HCT116 (cell line): Measurements from ENCODE around the gene MLLT3. TPM values are rescaled to one million over a fixed set of nuclear protein-coding genes. Genes with fewer than 3 reads are reported as not detected.

Experiments used
- ATAC-seq: fragments of 200-7000 bp; cut with Tn5 transposase; 2 replicates; pipeline ENCODE4 v1.9.1; 2020; ENCODE audit warnings: mild to moderate bottlenecking, moderate library complexity
- BruUV-seq: library from RNA; stranded (reverse); fragments of 400-500 nt; replicated peaks from 2 replicates; lab custom pipeline; 2021; lab: Mats Ljungman, UMichigan
- CTCF ChIA-PET: fragments of 300-600 bp; sonication (Branson Sonifier 250); formaldehyde crosslinking; loops from one replicate; lab custom pipeline; 2021; ENCODE audit warnings: antibody characterized with exemption; lab: Charles Lee
- POLR2A ChIA-PET: fragments of 300-600, 350-600 bp; sonication (Branson Sonifier 250); formaldehyde crosslinking; loops from one replicate; lab custom pipeline; 2021; ENCODE audit warnings: antibody characterized with exemption; lab: Charles Lee
- RAD21 ChIA-PET, 2 experiments: fragments of 300-600 bp; sonication (Branson Sonifier 250); formaldehyde crosslinking; loops; one replicate each; lab custom pipeline; 2023; ENCODE audit warnings: low total read pairs in 2 of 2; ENCODE audit not compliant: uncharacterized antibody in 2 of 2, unreplicated experiment in 2 of 2, low non-redundant PET in 1 of 2; lab: Charles Lee
- DNase-seq: peaks from one replicate; pipeline ENCODE4 v3.0.0-alpha.2; 2010; ENCODE audit warnings: low read depth, low spot score
- H2AFZ ChIP-seq: fragments of 200-600 bp; shearing (Covaris generic), sonication (generic); 2 replicates; pipeline ENCODE4 v1.6.1; 2017; ENCODE audit warnings: low read depth, mixed run types, mixed read lengths, antibody characterized with exemption, low read length; ENCODE audit not compliant: poor library complexity, severe bottlenecking
- H3K27ac ChIP-seq: 2 replicates; pipeline ENCODE4 v1.5.1; 2012; ENCODE audit warnings: low read depth, low read length
- H3K27me3 ChIP-seq: fragments of 200-600 bp; sonication (generic); 2 replicates; pipeline ENCODE4 v1.6.1; 2016; ENCODE audit warnings: mixed run types, low read length, mixed read lengths; ENCODE audit not compliant: insufficient read depth
- H3K36me3 ChIP-seq, 2 experiments: fragments of 200-500 bp in 1 of 2; fragments of 200-600 bp in 1 of 2; sonication (Bioruptor generic) in 1 of 2; sonication (generic) in 1 of 2; 2 replicates each; pipeline versions ENCODE4 v1.5.1 to v1.6.1; 2014 to 2016; ENCODE audit warnings: low read length in 2 of 2, inconsistent platforms in 1 of 2, mixed read lengths in 1 of 2, mixed run types in 1 of 2; ENCODE audit not compliant: insufficient read depth in 2 of 2, control insufficient read depth in 1 of 2
- H3K4me1 ChIP-seq, 2 experiments: fragments of 200-600 bp in 1 of 2; sonication (generic) in 1 of 2; 2 replicates each; pipeline versions ENCODE4 v1.5.1 to v1.6.1; 2012 to 2017; ENCODE audit warnings: low read length in 2 of 2, inconsistent platforms in 1 of 2, mild to moderate bottlenecking in 1 of 2, mixed read lengths in 1 of 2, mixed run types in 1 of 2, moderate library complexity in 1 of 2; ENCODE audit not compliant: insufficient read depth in 2 of 2, control insufficient read depth in 1 of 2
- H3K4me2 ChIP-seq: fragments of 200-600 bp; sonication (generic); 2 replicates; pipeline ENCODE4 v1.6.1; 2017; ENCODE audit warnings: mixed run types, low read length, mixed read lengths
- H3K4me3 ChIP-seq, 2 experiments: fragments of 200-600 bp in 1 of 2; sonication (generic) in 1 of 2; replicated peaks in 1 of 2; 2 replicates each; pipeline ENCODE4 v1.5.1; 2011 to 2016; ENCODE audit warnings: low read length in 2 of 2, control low read depth in 1 of 2, low read depth in 1 of 2, mild to moderate bottlenecking in 1 of 2, mixed read lengths in 1 of 2, mixed run types in 1 of 2
- H3K79me2 ChIP-seq: fragments of 200-600 bp; sonication (generic); 2 replicates; pipeline ENCODE4 v1.6.1; 2017; ENCODE audit warnings: mild to moderate bottlenecking, mixed run types, low read length, moderate library complexity, mixed read lengths; ENCODE audit not compliant: insufficient read depth
- H3K9ac ChIP-seq: fragments of 200-600 bp; sonication (generic); 2 replicates; pipeline ENCODE4 v1.6.1; 2016; ENCODE audit warnings: low read length, mixed read lengths
- H3K9me2 ChIP-seq: fragments of 200-600 bp; sonication (generic), shearing (Covaris generic); 2 replicates; pipeline ENCODE4 v1.6.1; 2017; ENCODE audit warnings: mixed run types, mild to moderate bottlenecking, moderate library complexity; ENCODE audit not compliant: insufficient read depth
- H3K9me3 ChIP-seq, 2 experiments: fragments of 200-500 bp in 1 of 2; fragments of 200-600 bp in 1 of 2; sonication (Bioruptor generic) in 1 of 2; sonication (generic) in 1 of 2; 2 replicates each; pipeline ENCODE4 v1.6.1; 2014 to 2017; ENCODE audit warnings: low read length in 2 of 2, mixed read lengths in 2 of 2, inconsistent platforms in 1 of 2, low read depth in 1 of 2, mild to moderate bottlenecking in 1 of 2, mixed run types in 1 of 2, moderate library complexity in 1 of 2; ENCODE audit not compliant: control insufficient read depth in 1 of 2, insufficient read depth in 1 of 2
- H4K20me1 ChIP-seq: fragments of 200-600 bp; sonication (generic), shearing (Covaris generic); 2 replicates; pipeline ENCODE4 v1.6.1; 2017; ENCODE audit warnings: mixed run types, mild to moderate bottlenecking, moderate library complexity; ENCODE audit not compliant: insufficient read depth
- CBX3 ChIP-seq: IDR thresholded peaks from 2 replicates; pipeline ENCODE4 v1.6.1; 2012; ENCODE audit warnings: low read depth
- CEBPB ChIP-seq: IDR thresholded peaks from 2 replicates; pipeline ENCODE4 v1.6.1; 2012; ENCODE audit warnings: low read depth
- EGR1 ChIP-seq: IDR thresholded peaks from 2 replicates; pipeline ENCODE4 v1.6.1; 2012; ENCODE audit warnings: low read depth
- ELF1 ChIP-seq: IDR thresholded peaks from 2 replicates; pipeline ENCODE4 v1.6.1; 2012; ENCODE audit warnings: low read depth, borderline replicate concordance
- EZH2phosphoT487 ChIP-seq: fragments of 200-600 bp; IDR thresholded peaks from 2 replicates; pipeline ENCODE4 v1.6.1; 2018; ENCODE audit warnings: antibody characterized with exemption, borderline replicate concordance
- FOSL1 ChIP-seq: IDR thresholded peaks from 2 replicates; pipeline ENCODE4 v1.6.1; 2012; ENCODE audit warnings: low read depth
- JUND ChIP-seq: IDR thresholded peaks from 2 replicates; pipeline ENCODE4 v1.6.1; 2012
- POLR2AphosphoS5 ChIP-seq: IDR thresholded peaks from 2 replicates; pipeline ENCODE4 v1.6.1; 2011; ENCODE audit warnings: mild to moderate bottlenecking, low read depth, low read length, moderate library complexity
- SIN3A ChIP-seq: IDR thresholded peaks from 2 replicates; pipeline ENCODE4 v1.6.1; 2012; ENCODE audit warnings: low read depth
- SP1 ChIP-seq: IDR thresholded peaks from 2 replicates; pipeline ENCODE4 v1.6.1; 2012; ENCODE audit warnings: low read depth
- SRF ChIP-seq: IDR thresholded peaks from 2 replicates; pipeline ENCODE4 v1.6.1; 2012; ENCODE audit warnings: low read depth
- TCF7L2 ChIP-seq: IDR thresholded peaks from 2 replicates; pipeline ENCODE4 v1.7.0; 2011; ENCODE audit warnings: borderline replicate concordance, inconsistent platforms; ENCODE audit not compliant: insufficient read depth, insufficient read length; ENCODE audit errors: extremely low read depth
- YY1 ChIP-seq: IDR thresholded peaks from 2 replicates; pipeline ENCODE4 v1.6.1; 2011; ENCODE audit warnings: low read length, low read depth, moderate library complexity, mild to moderate bottlenecking; ENCODE audit not compliant: insufficient replicate concordance; ENCODE audit errors: extremely low read depth
- ZNF274 ChIP-seq: fragments of 200-500 bp; sonication (Bioruptor generic); IDR thresholded peaks from 2 replicates; pipeline ENCODE4 v1.6.1; 2014; ENCODE audit warnings: mild to moderate bottlenecking, low read depth, low read length, inconsistent platforms
- intact Hi-C: fragments of 100-400 bp; cut with micrococcal nuclease; formaldehyde crosslinking; loops from 2 replicates; pipeline ENCODE4 v1.10.0; 2022
- total RNA-seq: library from RNA; stranded (reverse); gene quantifications from one replicate; pipeline ENCODE4 v1.2.1, GENCODE V29; 2021; ENCODE audit not compliant: unreplicated experiment
- TF ChIP-seq, protein P1 (sequence below): IDR thresholded peaks from 2 replicates; pipeline ENCODE4 v1.6.1; 2012; ENCODE audit warnings: low read depth
- TF ChIP-seq, protein P2 (sequence below), 3 experiments: fragments of 200-600 bp in 1 of 3; sonication (generic) in 1 of 3; IDR thresholded peaks in 2 of 3; conservative IDR thresholded peaks in 1 of 3; 2 replicates each; pipeline ENCODE4 v1.5.1; 2012 to 2017; ENCODE audit warnings: low read depth in 2 of 3, low read length in 2 of 3, antibody characterized with exemption in 1 of 3, borderline replicate concordance in 1 of 3, control low read depth in 1 of 3, mild to moderate bottlenecking in 1 of 3, mixed read lengths in 1 of 3, mixed run types in 1 of 3, moderate library complexity in 1 of 3; ENCODE audit not compliant: insufficient read depth in 1 of 3
- TF ChIP-seq, protein P3 (sequence below): IDR thresholded peaks from 2 replicates; pipeline ENCODE4 v1.6.1; 2012

MLLT3 gene
- total RNA-seq, 1 experiment from 2014 or later = 4.3 TPM

DNA sequence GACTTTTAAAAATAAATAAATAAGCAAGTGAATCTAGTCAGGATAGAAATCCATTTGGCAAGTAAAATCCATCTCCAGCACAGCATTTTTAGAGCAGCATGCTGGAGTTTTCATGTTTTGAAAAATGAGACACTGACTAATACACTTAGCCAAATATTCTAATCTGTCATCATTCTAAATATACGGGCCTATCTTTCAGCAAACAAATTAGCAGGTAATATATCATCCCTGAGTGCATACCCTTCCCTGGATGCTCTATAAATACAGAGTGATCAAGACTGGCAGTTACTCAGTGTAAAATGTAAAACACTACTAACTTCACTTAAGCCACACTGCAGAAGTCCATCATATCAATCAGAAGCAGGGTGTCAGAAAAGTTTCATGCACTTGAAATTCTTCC, 58.4 kb downstream of the MLLT3 start:
- CTCF ChIA-PET = no interaction called here
- Histone ChIP-seq H3K9ac (no peak overlapping the region), H3K9me3 (no peaks in the 10 kb centered on the region), H3K36me3 (no peaks in the 10 kb centered on the region), H3K27me3 (peaks cover 19% of the 10 kb centered on the region)
- ATAC-seq (no peak), DNase-seq (no peak)
- intact Hi-C loops = loop anchor here (5.0 kb wide), 1 partner anchor 48 kb away; no protein-coding TSS in a partner anchor
- TF ChIP-seq SIN3A (no peak), FOSL1 (no peak), JUND (no peak), SRF (no peak), SP1 (no peak), ELF1 (no peak), POLR2AphosphoS5 (no peak), EGR1 (no peak), CBX3 (no peak), EZH2phosphoT487 (no peak), YY1 (no peak), CEBPB (no peak), TCF7L2 (no peak), ZNF274 (no peak)
- TF ChIP-seq, protein P1, sequence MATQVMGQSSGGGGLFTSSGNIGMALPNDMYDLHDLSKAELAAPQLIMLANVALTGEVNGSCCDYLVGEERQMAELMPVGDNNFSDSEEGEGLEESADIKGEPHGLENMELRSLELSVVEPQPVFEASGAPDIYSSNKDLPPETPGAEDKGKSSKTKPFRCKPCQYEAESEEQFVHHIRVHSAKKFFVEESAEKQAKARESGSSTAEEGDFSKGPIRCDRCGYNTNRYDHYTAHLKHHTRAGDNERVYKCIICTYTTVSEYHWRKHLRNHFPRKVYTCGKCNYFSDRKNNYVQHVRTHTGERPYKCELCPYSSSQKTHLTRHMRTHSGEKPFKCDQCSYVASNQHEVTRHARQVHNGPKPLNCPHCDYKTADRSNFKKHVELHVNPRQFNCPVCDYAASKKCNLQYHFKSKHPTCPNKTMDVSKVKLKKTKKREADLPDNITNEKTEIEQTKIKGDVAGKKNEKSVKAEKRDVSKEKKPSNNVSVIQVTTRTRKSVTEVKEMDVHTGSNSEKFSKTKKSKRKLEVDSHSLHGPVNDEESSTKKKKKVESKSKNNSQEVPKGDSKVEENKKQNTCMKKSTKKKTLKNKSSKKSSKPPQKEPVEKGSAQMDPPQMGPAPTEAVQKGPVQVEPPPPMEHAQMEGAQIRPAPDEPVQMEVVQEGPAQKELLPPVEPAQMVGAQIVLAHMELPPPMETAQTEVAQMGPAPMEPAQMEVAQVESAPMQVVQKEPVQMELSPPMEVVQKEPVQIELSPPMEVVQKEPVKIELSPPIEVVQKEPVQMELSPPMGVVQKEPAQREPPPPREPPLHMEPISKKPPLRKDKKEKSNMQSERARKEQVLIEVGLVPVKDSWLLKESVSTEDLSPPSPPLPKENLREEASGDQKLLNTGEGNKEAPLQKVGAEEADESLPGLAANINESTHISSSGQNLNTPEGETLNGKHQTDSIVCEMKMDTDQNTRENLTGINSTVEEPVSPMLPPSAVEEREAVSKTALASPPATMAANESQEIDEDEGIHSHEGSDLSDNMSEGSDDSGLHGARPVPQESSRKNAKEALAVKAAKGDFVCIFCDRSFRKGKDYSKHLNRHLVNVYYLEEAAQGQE = no peak
- TF ChIP-seq, protein P2, sequence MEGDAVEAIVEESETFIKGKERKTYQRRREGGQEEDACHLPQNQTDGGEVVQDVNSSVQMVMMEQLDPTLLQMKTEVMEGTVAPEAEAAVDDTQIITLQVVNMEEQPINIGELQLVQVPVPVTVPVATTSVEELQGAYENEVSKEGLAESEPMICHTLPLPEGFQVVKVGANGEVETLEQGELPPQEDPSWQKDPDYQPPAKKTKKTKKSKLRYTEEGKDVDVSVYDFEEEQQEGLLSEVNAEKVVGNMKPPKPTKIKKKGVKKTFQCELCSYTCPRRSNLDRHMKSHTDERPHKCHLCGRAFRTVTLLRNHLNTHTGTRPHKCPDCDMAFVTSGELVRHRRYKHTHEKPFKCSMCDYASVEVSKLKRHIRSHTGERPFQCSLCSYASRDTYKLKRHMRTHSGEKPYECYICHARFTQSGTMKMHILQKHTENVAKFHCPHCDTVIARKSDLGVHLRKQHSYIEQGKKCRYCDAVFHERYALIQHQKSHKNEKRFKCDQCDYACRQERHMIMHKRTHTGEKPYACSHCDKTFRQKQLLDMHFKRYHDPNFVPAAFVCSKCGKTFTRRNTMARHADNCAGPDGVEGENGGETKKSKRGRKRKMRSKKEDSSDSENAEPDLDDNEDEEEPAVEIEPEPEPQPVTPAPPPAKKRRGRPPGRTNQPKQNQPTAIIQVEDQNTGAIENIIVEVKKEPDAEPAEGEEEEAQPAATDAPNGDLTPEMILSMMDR (IDR thresholded peaks at IDR 0.05 in 2 of 3, conservative IDR thresholded peaks at IDR 0.05 in 1 of 3; ENCODE audit: borderline replicate concordance in 1 of 3, insufficient read depth in 1 of 3, low read depth in 2 of 3, low read length in 2 of 3) = no peak
- TF ChIP-seq, protein P3, sequence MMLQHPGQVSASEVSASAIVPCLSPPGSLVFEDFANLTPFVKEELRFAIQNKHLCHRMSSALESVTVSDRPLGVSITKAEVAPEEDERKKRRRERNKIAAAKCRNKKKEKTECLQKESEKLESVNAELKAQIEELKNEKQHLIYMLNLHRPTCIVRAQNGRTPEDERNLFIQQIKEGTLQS = no peak
- TF ChIP-seq, all 23 proteins: peak for 0
- no peaks in the 10 kb centered on the region for H4K20me1 ChIP-seq
- H3K27ac ChIP-seq = no peak overlapping the region
- no peak overlapping the region for H3K4me3 ChIP-seq
- no peak overlapping the region for H3K4me2 ChIP-seq
- RAD21 ChIA-PET = no interaction called here
- H2AFZ ChIP-seq = no peak overlapping the region
- POLR2A ChIA-PET = no interaction called here
- no peaks in the 10 kb centered on the region for H3K4me1 ChIP-seq
- no peaks in the 10 kb centered on the region for H3K9me2 ChIP-seq
- no TSS peak for BruUV-seq
- no peaks in the 10 kb centered on the region for H3K79me2 ChIP-seq
